ENCODE results near the gene ABCD1. TPM values are rescaled to one million over a fixed set of nuclear protein-coding genes. Genes with fewer than 3 reads are reported as not detected.

ABCD1 gene
- total RNA-seq, 1 donor from 2014 or later, result 8.0 TPM

DNA sequence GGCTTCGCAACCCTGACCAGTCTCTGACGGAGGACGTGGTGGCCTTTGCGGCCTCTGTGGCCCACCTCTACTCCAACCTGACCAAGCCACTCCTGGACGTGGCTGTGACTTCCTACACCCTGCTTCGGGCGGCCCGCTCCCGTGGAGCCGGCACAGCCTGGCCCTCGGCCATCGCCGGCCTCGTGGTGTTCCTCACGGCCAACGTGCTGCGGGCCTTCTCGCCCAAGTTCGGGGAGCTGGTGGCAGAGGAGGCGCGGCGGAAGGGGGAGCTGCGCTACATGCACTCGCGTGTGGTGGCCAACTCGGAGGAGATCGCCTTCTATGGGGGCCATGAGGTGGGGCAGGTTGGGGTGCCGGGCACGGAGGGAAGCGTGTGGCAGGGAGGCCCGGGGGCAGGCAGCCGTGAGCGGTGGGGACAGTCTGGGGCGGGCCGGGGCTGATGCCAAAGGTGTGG is 1.2 kb downstream of the ABCD1 start:
- Mint-ChIP-seq H3K9me3 (no peaks in the 10 kb centered on the region), H3K27me3 (no peaks in the 10 kb centered on the region), H3K4me1 (ENCODE audit: unreplicated experiment) (peaks cover 9% of the 10 kb centered on the region), H3K27ac (no peak overlapping the region), H3K36me3 (peaks cover 10% of the 10 kb centered on the region), H3K4me3 (peak overlapping the region; percentile 20)
- no peak for TF ChIP-seq CTCF (conservative IDR thresholded peaks at IDR 0.05)
- no peak for DNase-seq (ENCODE audit: extremely low spot score, unreplicated experiment)

- no peak for DNase-seq (ENCODE audit: extremely low spot score, unreplicated experiment)
- H3K4me3 Mint-ChIP-seq, result peak overlapping the region; percentile 31
- H3K9me3 Mint-ChIP-seq, result no peaks in the 10 kb centered on the region
- peak overlapping the region; percentile 31 for H3K27ac Mint-ChIP-seq
- H3K4me1 Mint-ChIP-seq (ENCODE audit: unreplicated experiment), result peaks cover 9% of the 10 kb centered on the region
- no peak for TF ChIP-seq CTCF (conservative IDR thresholded peaks at IDR 0.05)
- peaks cover 13% of the 10 kb centered on the region for H3K36me3 Mint-ChIP-seq
- H3K27me3 Mint-ChIP-seq, result no peaks in the 10 kb centered on the region
Observed at GRCh38 chrX:153726286-153727122, 1.8 kb downstream of the ABCD1 start.

DNA sequence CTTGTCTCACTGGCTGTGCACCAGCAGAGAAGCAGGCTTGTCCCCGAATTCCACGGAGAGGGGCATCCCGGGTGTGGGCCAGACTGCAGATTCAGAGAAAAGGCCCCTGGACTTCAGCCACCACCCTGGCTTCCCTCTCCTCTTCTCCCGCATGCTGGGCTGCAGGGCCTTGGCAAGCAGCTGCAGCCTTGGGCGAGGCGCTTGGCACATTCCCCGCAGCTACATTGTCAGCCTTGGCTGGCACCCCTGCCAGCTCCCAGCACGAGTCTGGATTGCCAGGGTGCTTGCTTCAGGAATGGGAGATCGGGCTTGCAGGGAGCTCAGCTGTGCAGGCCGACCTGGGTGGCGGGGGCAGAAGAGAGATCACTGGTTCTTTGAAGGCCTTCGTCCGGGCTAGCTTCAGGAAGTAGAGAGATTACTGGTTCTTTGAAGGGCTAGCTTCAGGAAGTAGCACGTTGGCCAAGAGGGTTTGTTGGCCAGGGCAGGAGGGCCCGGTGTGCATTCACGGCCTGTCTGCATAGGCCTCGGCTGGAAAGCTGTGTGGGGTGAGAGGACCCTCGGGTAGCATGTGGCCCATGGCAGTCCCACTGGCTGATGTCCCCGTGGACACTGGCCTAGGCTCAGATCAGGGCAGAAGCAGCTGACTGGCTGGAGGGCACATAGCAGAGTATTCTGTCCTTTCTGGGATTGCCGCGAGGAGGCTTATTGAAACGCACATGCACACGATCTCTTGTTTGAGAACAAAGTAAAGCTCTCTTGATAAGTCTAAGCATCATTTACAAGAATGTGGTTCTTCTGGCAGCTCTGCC is 2.7 kb downstream of the ABCD1 start:
- peaks cover 4% of the 10 kb centered on the region for H3K4me1 Mint-ChIP-seq (ENCODE audit: unreplicated experiment)
- no peak for DNase-seq (ENCODE audit: extremely low spot score, unreplicated experiment)
- peaks cover 10% of the 10 kb centered on the region for H3K36me3 Mint-ChIP-seq
- no peak for TF ChIP-seq CTCF (conservative IDR thresholded peaks at IDR 0.05)
- H3K27ac Mint-ChIP-seq, result peak overlapping the region; percentile 31
- no peaks in the 10 kb centered on the region for H3K27me3 Mint-ChIP-seq
- peak overlapping the region; percentile 31 for H3K4me3 Mint-ChIP-seq
- H3K9me3 Mint-ChIP-seq, result no peaks in the 10 kb centered on the region

DNA sequence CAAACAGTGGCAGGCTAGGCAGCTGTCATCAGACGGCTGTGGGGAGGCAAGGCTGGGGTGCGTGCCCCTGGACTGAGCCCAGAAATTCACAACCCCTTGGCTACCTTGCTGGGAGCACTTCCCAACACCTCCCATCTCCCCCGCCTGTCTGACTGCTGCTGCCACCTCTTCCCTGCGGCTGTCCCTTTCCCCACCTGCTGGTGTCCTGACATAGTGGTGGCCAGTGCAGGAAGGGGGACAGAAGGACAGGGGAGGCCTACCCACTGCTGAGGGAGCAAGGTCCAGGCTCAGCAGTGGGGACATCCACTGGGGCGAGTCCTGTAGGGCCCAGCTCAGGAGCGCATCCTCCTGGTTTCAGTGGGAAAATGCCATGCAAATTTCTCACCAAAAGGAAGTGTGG is 3.4 kb downstream of the ABCD1 start:
- H3K27ac Mint-ChIP-seq, result no peak overlapping the region

More for the DNA sequence above, 3.4 kb downstream of the ABCD1 start:
- TF ChIP-seq CTCF (conservative IDR thresholded peaks at IDR 0.05), result no peak
- Mint-ChIP-seq H3K9me3 (no peaks in the 10 kb centered on the region), H3K4me3 (no peak overlapping the region), H3K36me3 (peaks cover 9% of the 10 kb centered on the region), H3K27me3 (no peaks in the 10 kb centered on the region), H3K4me1 (ENCODE audit: unreplicated experiment) (peaks cover 3% of the 10 kb centered on the region)
- DNase-seq (ENCODE audit: extremely low spot score, unreplicated experiment), result no peak

Data from type B pancreatic cell (in vitro differentiated cells).